Mucosa of descending colon (tissue), 3 donors: Measurements from ENCODE around the gene PRMT2. TPM values are rescaled to one million over a fixed set of nuclear protein-coding genes. Genes with fewer than 3 reads are reported as not detected.

Source experiments
- ATAC-seq: fragments of 200-7000 bp; cut with Tn5 transposase; one replicate; pipeline ENCODE4 v1.9.1; 2020; ENCODE audit warnings: mild to moderate bottlenecking, moderate library complexity
- DNase-seq, 3 donors: peaks; one replicate each; pipeline ENCODE4 v3.0.0-alpha.2; 2020
- H3K36me3 ChIP-seq: fragments of 200-600 bp; one replicate; pipeline ENCODE4 v1.8.0; 2021; ENCODE audit warnings: low read depth, mild to moderate bottlenecking
- H3K4me1 ChIP-seq: fragments of 200-600 bp; one replicate; pipeline ENCODE4 v1.8.0; 2021; ENCODE audit warnings: low read depth, mild to moderate bottlenecking
- H3K4me3 ChIP-seq: fragments of 200-600 bp; one replicate; pipeline ENCODE4 v1.8.0; 2021; ENCODE audit warnings: mild to moderate bottlenecking
- H3K9me3 ChIP-seq: fragments of 200-600 bp; one replicate; pipeline ENCODE4 v1.8.0; 2021; ENCODE audit warnings: mild to moderate bottlenecking
- CTCF ChIP-seq: fragments of 200-600 bp; IDR thresholded peaks from one replicate; pipeline ENCODE4 v1.8.0; 2022; ENCODE audit warnings: antibody characterized with exemption, mild to moderate bottlenecking
- intact Hi-C, 2 donors: fragments of 100-400 bp; cut with DNase I in 1 of 2; cut with micrococcal nuclease in 1 of 2; formaldehyde crosslinking; loops; one replicate each; pipeline versions ENCODE4 v1.11.0 to v1.11.1; 2022; cut with DNase I, micrococcal nuclease
- total RNA-seq, 3 donors: library from RNA; stranded (reverse); fragmentation: NEBNext Ultra II Directional in 2 of 3; extraction: Animal tissue kit (Norgen Biotek cat#: 25700) in 2 of 3; gene quantifications; one replicate each; pipeline versions ENCODE4 v1.2.1 to v1.2.4, GENCODE V29; 2021 to 2023
- donor health status: DM: no; HTN: no; CAD: no; lungs with moderate emphysema.
- donor health status: DM: no; HTN: no; CAD: no.
- donor health status: DM: no; HTN: yes; CAD: no.

Gene PRMT2
- total RNA-seq, 3 donors from 2014 or later: 62.7 to 122 (median 71.1) TPM

DNA sequence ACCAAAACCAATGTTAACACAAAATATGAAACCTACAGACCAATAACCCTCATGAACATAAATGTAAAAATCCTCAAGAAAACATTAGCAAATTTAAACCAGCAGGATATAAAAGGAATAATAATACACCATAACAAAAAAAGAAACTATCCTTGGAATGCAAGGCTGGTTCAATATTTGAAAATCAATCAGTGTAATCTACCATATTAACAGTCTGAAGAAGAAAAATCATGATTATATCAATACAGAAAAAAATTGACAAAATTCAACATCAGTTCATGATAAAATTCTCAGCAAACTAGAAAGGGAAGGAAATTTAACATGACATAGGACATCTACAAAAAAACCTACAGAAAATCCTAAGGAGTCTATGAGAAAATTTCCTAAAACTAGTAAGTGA, 19.8 kb downstream of the PRMT2 start:
- peaks cover 18% of the 10 kb centered on the region for H3K9me3 ChIP-seq
- DNase-seq (no peak), ATAC-seq (no peak)
- TF ChIP-seq CTCF: no peak
- peaks cover 5% of the 10 kb centered on the region for H3K36me3 ChIP-seq
- H3K4me3 ChIP-seq: no peak overlapping the region
- intact Hi-C loops: no loop called here
- H3K4me1 ChIP-seq: no peaks in the 10 kb centered on the region

- DNase-seq: no peak
- Histone ChIP-seq H3K4me1 (no peaks in the 10 kb centered on the region), H3K4me3 (no peak overlapping the region), H3K36me3 (peaks cover 5% of the 10 kb centered on the region), H3K9me3 (peaks cover 18% of the 10 kb centered on the region)
- ATAC-seq: no peak
- intact Hi-C loops: no loop called here
- TF ChIP-seq CTCF: no peak
These were observed 21.3 kb downstream of the PRMT2 start for GRCh38 chr21:46656820-46657219.

DNA sequence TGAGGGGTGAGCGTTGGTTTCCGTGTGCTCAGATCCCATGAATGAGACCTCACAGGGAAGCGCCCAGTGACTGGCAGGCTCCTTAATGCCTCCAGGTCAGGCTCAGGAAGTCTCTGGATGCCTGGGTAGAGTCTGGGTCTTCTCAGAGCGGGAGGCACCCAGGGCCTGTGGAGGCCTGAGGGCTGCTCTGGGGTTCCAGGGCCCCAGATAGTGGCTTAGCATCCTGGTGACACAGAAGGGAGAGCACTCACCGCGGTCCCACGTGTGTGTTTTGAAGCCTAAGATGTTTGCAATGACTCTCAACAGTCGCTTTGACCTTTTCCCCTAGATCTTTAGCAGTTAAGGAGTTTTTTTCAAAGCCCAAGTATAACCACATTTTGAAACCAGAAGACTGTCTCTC, 25.0 kb downstream of the PRMT2 start:
- peaks cover 5% of the 10 kb centered on the region for H3K9me3 ChIP-seq
- H3K36me3 ChIP-seq: no peaks in the 10 kb centered on the region
- H3K4me1 ChIP-seq: no peaks in the 10 kb centered on the region
- intact Hi-C loops: no loop called here
- no peak for TF ChIP-seq CTCF
- H3K4me3 ChIP-seq: no peak overlapping the region
- DNase-seq: no peak
- ATAC-seq: no peak

GRCh38 chr21:46661211-46661625, 25.7 kb downstream of the PRMT2 start:
- ATAC-seq (peak; percentile 67), DNase-seq (peak; percentile 49 to 57 (median 51))
- H3K4me1 ChIP-seq: no peaks in the 10 kb centered on the region
- no peak overlapping the region for H3K4me3 ChIP-seq
- intact Hi-C loops: no loop called here
- no peak for TF ChIP-seq CTCF
- H3K9me3 ChIP-seq: no peaks in the 10 kb centered on the region
- no peaks in the 10 kb centered on the region for H3K36me3 ChIP-seq

- Histone ChIP-seq H3K4me3 (no peak overlapping the region), H3K36me3 (no peaks in the 10 kb centered on the region), H3K9me3 (no peaks in the 10 kb centered on the region), H3K4me1 (no peaks in the 10 kb centered on the region)
- intact Hi-C loops: no loop called here
- ATAC-seq (no peak), DNase-seq (no peak)
- TF ChIP-seq CTCF: no peak
These were observed 26.3 kb downstream of the PRMT2 start for GRCh38 chr21:46661642-46662366.

DNA sequence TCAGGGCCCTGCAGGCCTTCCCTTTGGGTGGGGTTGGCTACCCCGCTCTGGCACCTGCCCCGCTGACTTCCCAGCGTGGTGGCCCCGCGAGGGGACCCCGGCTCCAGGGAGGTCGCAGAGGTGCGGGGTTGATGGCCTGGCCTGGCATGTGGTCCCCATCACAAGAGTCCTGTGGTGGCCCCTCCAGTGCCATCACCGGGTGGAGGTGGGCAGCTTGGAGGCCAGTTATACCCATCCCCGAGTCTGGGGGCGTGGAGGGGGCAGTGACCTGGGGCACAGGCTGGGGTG, 26.8 kb downstream of the PRMT2 start:
- H3K36me3 ChIP-seq: no peaks in the 10 kb centered on the region
- H3K9me3 ChIP-seq: no peaks in the 10 kb centered on the region
- intact Hi-C loops: no loop called here

More for the DNA sequence above, 26.8 kb downstream of the PRMT2 start:
- Histone ChIP-seq H3K4me3 (no peak overlapping the region), H3K4me1 (peaks cover 4% of the 10 kb centered on the region)
- ATAC-seq (no peak), DNase-seq (no peak)
- no peak for TF ChIP-seq CTCF
